IMR-90 (cell line): ENCODE data around the gene C17orf50. TPM values are rescaled to one million over a fixed set of nuclear protein-coding genes. Genes with fewer than 3 reads are reported as not detected.

Experiments
- FOS ChIP-seq: fragments of 150-350 bp; IDR thresholded peaks from 2 replicates; pipeline ENCODE4 v1.6.1; 2016; ENCODE audit warnings: low read depth, low read length
- MXI1 ChIP-seq: IDR thresholded peaks from 2 replicates; pipeline ENCODE4 v1.6.1; 2012; ENCODE audit warnings: low read depth, mild to moderate bottlenecking, low read length, moderate library complexity, borderline replicate concordance
- polyA plus RNA-seq, 3 experiments: library from polyadenylated mRNA; depleted of rRNA; stranded (reverse); fragments of >200 nt; gene quantifications; 2 replicates each; pipeline ENCODE4 v1.2.3, GENCODE V29; 2012; ENCODE audit warnings: low replicate concordance in 1 of 3
- total RNA-seq: library from RNA; depleted of rRNA; stranded (reverse); fragments of >200 nt; gene quantifications from 2 replicates; pipeline ENCODE4 v1.2.3, GENCODE V29; 2012
- TF ChIP-seq, protein P1 (sequence below): fragments of 150-350 bp; IDR thresholded peaks from 2 replicates; pipeline ENCODE4 v1.6.1; 2017; ENCODE audit warnings: mild to moderate bottlenecking, antibody characterized with exemption, low read length, low read depth

C17orf50 gene
- total and polyA plus RNA-seq, 2 of the 4 experiments (the other 2 are of a cell fraction): not detected

DNA sequence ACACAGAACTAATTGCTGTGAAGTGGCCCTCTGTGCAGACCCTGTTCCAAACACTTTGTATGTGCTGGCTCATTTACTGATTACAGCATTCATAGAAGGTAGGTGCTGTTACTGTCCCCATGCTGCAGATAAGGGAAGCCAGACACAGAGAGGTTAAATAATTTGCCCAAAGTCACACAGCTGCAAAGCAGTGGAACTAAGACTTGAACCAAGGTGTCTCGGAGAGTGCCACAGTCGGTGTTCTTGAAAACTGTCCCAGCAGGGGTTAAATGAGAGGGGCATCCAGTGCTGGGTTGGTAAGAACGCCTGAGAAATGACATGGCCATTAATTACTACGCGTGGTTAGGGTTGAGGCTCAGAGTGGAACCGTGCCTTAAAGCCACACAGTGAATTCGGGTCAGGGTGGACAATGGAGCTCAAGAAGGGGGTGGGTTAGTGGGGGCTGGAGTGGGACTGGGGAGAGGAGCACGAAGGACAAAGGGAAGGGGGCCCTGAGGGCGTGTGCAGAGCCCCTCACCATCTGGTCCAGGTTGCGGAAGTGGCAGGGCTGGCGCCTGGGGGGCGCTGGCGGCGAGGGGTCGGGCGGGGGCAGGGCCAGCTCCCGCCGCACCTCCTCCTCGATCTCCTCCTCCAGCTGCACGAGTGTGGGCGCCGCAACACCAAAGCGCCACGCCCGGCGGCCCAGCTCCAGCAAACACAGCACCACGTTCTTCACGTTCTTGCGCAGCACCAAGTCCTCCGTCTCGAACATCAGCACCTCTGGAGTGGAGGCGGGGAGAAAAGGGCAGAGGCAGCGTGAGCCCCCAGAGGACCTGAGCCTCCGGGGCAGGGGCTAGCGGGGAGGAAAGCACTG is 10.9 kb upstream of the C17orf50 start (continued):
- TF ChIP-seq, protein P1, sequence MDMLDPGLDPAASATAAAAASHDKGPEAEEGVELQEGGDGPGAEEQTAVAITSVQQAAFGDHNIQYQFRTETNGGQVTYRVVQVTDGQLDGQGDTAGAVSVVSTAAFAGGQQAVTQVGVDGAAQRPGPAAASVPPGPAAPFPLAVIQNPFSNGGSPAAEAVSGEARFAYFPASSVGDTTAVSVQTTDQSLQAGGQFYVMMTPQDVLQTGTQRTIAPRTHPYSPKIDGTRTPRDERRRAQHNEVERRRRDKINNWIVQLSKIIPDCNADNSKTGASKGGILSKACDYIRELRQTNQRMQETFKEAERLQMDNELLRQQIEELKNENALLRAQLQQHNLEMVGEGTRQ: no peak
- TF ChIP-seq FOS (no peak), MXI1 (no peak)
